Endothelial cell of umbilical vein (primary cell): ENCODE measurements around the gene CASK. TPM values are rescaled to one million over a fixed set of nuclear protein-coding genes. Genes with fewer than 3 reads are reported as not detected.

ENCODE experiments used
- BruUV-seq: library from RNA; stranded (reverse); fragments of 400-500 nt; replicated peaks from 2 replicates; lab custom pipeline; 2021; lab: Mats Ljungman, UMichigan
- CTCF ChIA-PET: fragments of 300-600, 350-600 bp; sonication (Branson Sonifier 250); formaldehyde crosslinking; loops from one replicate; lab custom pipeline; 2021; ENCODE audit warnings: antibody characterized with exemption, inconsistent platforms; lab: Charles Lee
- POLR2A ChIA-PET: fragments of 300-600, 350-600 bp; sonication (Branson Sonifier 250); formaldehyde crosslinking; loops from one replicate; lab custom pipeline; 2021; ENCODE audit warnings: antibody characterized with exemption, inconsistent platforms; lab: Charles Lee
- DNase-seq: peaks from one replicate; pipeline ENCODE4 v3.0.0-alpha.2; 2011; ENCODE audit warnings: low read depth, low spot score
- FAIRE-seq: peaks from 2 replicates; lab custom pipeline; 2011; peaks lifted over from hg19 to GRCh38; lab: Jason Lieb, UNC
- H2AFZ ChIP-seq: 2 replicates; pipeline ENCODE4 v1.6.0; 2012; ENCODE audit warnings: low read depth, low read length, control low read depth, inconsistent platforms
- H3K27ac ChIP-seq: 2 replicates; pipeline ENCODE4 v1.5.1; 2011; ENCODE audit warnings: low read depth, mild to moderate bottlenecking, control low read depth, low read length, moderate library complexity; ENCODE audit not compliant: insufficient read depth
- H3K27me3 ChIP-seq, 2 experiments: 2 replicates each; pipeline versions ENCODE4 v1.6.0 to v1.6.1; 2011; ENCODE audit warnings: low read length in 2 of 2, mixed read lengths in 1 of 2; ENCODE audit not compliant: control insufficient read depth in 2 of 2, insufficient read depth in 2 of 2
- H3K36me3 ChIP-seq, 2 experiments: 2 replicates in 1 of 2; 3 replicates in 1 of 2; pipeline ENCODE4 v1.5.1; 2011; ENCODE audit warnings: low read length in 2 of 2, mild to moderate bottlenecking in 1 of 2, moderate library complexity in 1 of 2; ENCODE audit not compliant: control insufficient read depth in 2 of 2, insufficient read depth in 2 of 2; ENCODE audit errors: extremely low read depth in 1 of 2
- H3K4me1 ChIP-seq: 3 replicates; pipeline ENCODE4 v1.5.1; 2011; ENCODE audit warnings: mild to moderate bottlenecking, low read length; ENCODE audit not compliant: control insufficient read depth, insufficient read depth; ENCODE audit errors: extremely low read depth
- H3K4me2 ChIP-seq: 2 replicates; pipeline ENCODE4 v1.6.1; 2011; ENCODE audit warnings: low read length, control low read depth, mixed read lengths; ENCODE audit not compliant: insufficient read depth
- H3K4me3 ChIP-seq, 3 experiments: fragments of 200-600 bp in 1 of 3; sonication (generic), shearing (Covaris generic) in 1 of 3; replicated peaks in 1 of 3; 2 replicates each; pipeline ENCODE4 v1.5.1; 2011 to 2016; ENCODE audit warnings: control low read depth in 3 of 3, low read length in 3 of 3, mild to moderate bottlenecking in 2 of 3, inconsistent platforms in 1 of 3, low read depth in 1 of 3, moderate library complexity in 1 of 3; ENCODE audit not compliant: insufficient read depth in 1 of 3
- H3K79me2 ChIP-seq: 2 replicates; pipeline ENCODE4 v1.6.0; 2012; ENCODE audit warnings: low read length, inconsistent platforms; ENCODE audit not compliant: control insufficient read depth, insufficient read depth
- H3K9ac ChIP-seq: replicated peaks from 2 replicates; pipeline ENCODE3; 2011; ENCODE audit warnings: low read length, control low read depth; ENCODE audit not compliant: insufficient read depth; ENCODE audit errors: extremely low read depth
- H3K9me1 ChIP-seq: replicated peaks from 3 replicates; pipeline ENCODE4 v1.6.0; 2011; ENCODE audit warnings: mild to moderate bottlenecking, low read length; ENCODE audit not compliant: control insufficient read depth, insufficient read depth; ENCODE audit errors: extremely low read depth
- H3K9me3 ChIP-seq: replicated peaks from 2 replicates; pipeline ENCODE4 v1.5.1; 2012; ENCODE audit warnings: low read length, inconsistent platforms; ENCODE audit not compliant: control insufficient read depth, insufficient read depth
- H4K20me1 ChIP-seq: replicated peaks from 2 replicates; pipeline ENCODE3; 2011; ENCODE audit warnings: mild to moderate bottlenecking, low read length; ENCODE audit not compliant: control insufficient read depth, insufficient read depth; ENCODE audit errors: extremely low read depth
- EZH2 ChIP-seq: IDR thresholded peaks from 2 replicates; pipeline ENCODE4 v1.6.1; 2012; ENCODE audit warnings: borderline replicate concordance, low read depth, mild to moderate bottlenecking, moderate library complexity, low read length, inconsistent platforms; ENCODE audit not compliant: severe bottlenecking
- FOS ChIP-seq: IDR thresholded peaks from 2 replicates; pipeline ENCODE4 v1.6.1; 2011; ENCODE audit warnings: mild to moderate bottlenecking, low read length, moderate library complexity, borderline replicate concordance; ENCODE audit not compliant: insufficient read depth
- GATA2 ChIP-seq: IDR thresholded peaks from 2 replicates; pipeline ENCODE4 v1.7.0; 2011; ENCODE audit warnings: low read depth, mild to moderate bottlenecking, moderate library complexity, mixed read lengths, low read length; ENCODE audit not compliant: insufficient read length, insufficient read depth
- JUN ChIP-seq: IDR thresholded peaks from 2 replicates; pipeline ENCODE4 v1.6.1; 2011; ENCODE audit warnings: borderline replicate concordance, low read depth; ENCODE audit not compliant: insufficient read length, insufficient read depth
- MYC ChIP-seq: IDR thresholded peaks from one replicate; pipeline ENCODE4 v1.6.1; 2011; ENCODE audit warnings: mild to moderate bottlenecking, low read depth, low read length
- POLR2A ChIP-seq: IDR thresholded peaks from 2 replicates; pipeline ENCODE4 v1.6.1; 2012; ENCODE audit warnings: low read depth, mild to moderate bottlenecking, control low read depth, low read length
- POLR2AphosphoS5 ChIP-seq: IDR thresholded peaks from 2 replicates; pipeline ENCODE4 v1.6.1; 2012; ENCODE audit warnings: low read depth, mild to moderate bottlenecking, control low read depth, low read length, moderate library complexity; ENCODE audit not compliant: insufficient read depth
- dilution Hi-C: fragments of 300-500 bp; cut with MboI; formaldehyde crosslinking; loops from one replicate; pipeline ENCODE4 v1.15.0; 2019; ENCODE audit warnings: low sequenced_read_pairs; ENCODE audit not compliant: extremely low pct_ligation_motif_present
- intact Hi-C: fragments of 100-400 bp; cut with micrococcal nuclease; formaldehyde crosslinking; loops from one replicate; pipeline ENCODE4 v1.10.0; 2022
- polyA plus RNA-seq, 4 experiments: library from polyadenylated mRNA; depleted of rRNA in 3 of 4; stranded (reverse) in 3 of 4; unstranded in 1 of 4; fragments of >200 nt; gene quantifications; 2 replicates each; pipeline versions ENCODE4 v1.2.1 to v1.2.3, GENCODE V29; 2011 to 2012; ENCODE audit warnings: missing spikeins in 1 of 4
- total RNA-seq: library from RNA; stranded (reverse); gene quantifications from 2 replicates; pipeline ENCODE4 v1.2.3, GENCODE V29; 2021
- TF ChIP-seq, protein P1 (sequence below): IDR thresholded peaks from 2 replicates; pipeline ENCODE4 v1.6.1; 2011; ENCODE audit not compliant: insufficient read depth, insufficient read length
- TF ChIP-seq, protein P2 (sequence below), 2 donors: IDR thresholded peaks; 1 replicate in 1 of 2; 2 replicates in 1 of 2; pipeline ENCODE4 v1.5.1; 2011; ENCODE audit warnings: low read length in 2 of 2, mild to moderate bottlenecking in 2 of 2, moderate library complexity in 2 of 2, control low read depth in 1 of 2, inconsistent platforms in 1 of 2, low read depth in 1 of 2; ENCODE audit not compliant: insufficient read depth in 1 of 2; ENCODE audit errors: extremely low read depth in 1 of 2

CASK gene
- total and polyA plus RNA-seq, 2 donors (not counting 3 experiments of a cell fraction or from before 2014, with no cell fraction given), result 6.4 to 30.4 TPM

DNA sequence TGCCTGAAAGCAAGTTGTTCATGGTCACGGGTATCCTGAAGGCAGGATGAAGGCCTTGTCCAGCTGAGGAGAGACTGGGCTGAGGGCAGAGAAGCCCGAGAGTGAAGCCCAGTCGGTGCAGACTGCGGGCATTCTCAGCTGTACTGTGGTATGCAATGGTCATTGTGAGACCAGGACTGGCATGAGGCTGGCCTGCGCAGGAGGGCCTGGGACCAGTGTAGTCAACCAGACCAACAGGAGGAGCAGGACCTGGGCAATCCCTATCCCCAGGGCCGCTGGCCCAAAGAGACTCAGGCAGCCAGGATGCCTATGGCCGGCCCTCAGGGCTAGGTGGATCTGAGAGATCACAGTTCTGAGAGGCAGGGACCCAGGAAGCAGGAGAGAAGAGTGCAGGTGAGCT is 394.6 kb downstream of the CASK start:
- Histone ChIP-seq H2AFZ (no peak overlapping the region), H3K4me2 (no peak overlapping the region), H3K36me3 (peaks cover 0 to 5% of the 10 kb centered on the region in 2 experiments), H3K4me1 (no peaks in the 10 kb centered on the region), H3K9me1 (no peaks in the 10 kb centered on the region), H4K20me1 (no peaks in the 10 kb centered on the region), H3K4me3 (no peak overlapping the region), H3K79me2 (no peaks in the 10 kb centered on the region), H3K27ac (no peak overlapping the region), H3K27me3 (no peaks in the 10 kb centered on the region), H3K9ac (no peak overlapping the region), H3K9me3 (no peaks in the 10 kb centered on the region)
- dilution Hi-C loops (no loop called here), intact Hi-C loops (no loop called here)
- no peak for FAIRE-seq
- CTCF ChIA-PET, result interaction anchor here (0.6 kb wide), 1 partner anchor 757 kb away, joined by 3 read pairs; no protein-coding TSS in a partner anchor
- no TSS peak for BruUV-seq
- POLR2A ChIA-PET, result no interaction called here
- no peak for DNase-seq
- TF ChIP-seq POLR2A (no peak), MYC (no peak), JUN (no peak), POLR2AphosphoS5 (no peak), GATA2 (no peak), EZH2 (no peak), FOS (no peak)
- TF ChIP-seq, protein P1, sequence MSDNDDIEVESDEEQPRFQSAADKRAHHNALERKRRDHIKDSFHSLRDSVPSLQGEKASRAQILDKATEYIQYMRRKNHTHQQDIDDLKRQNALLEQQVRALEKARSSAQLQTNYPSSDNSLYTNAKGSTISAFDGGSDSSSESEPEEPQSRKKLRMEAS, result no peak
- TF ChIP-seq, protein P2, sequence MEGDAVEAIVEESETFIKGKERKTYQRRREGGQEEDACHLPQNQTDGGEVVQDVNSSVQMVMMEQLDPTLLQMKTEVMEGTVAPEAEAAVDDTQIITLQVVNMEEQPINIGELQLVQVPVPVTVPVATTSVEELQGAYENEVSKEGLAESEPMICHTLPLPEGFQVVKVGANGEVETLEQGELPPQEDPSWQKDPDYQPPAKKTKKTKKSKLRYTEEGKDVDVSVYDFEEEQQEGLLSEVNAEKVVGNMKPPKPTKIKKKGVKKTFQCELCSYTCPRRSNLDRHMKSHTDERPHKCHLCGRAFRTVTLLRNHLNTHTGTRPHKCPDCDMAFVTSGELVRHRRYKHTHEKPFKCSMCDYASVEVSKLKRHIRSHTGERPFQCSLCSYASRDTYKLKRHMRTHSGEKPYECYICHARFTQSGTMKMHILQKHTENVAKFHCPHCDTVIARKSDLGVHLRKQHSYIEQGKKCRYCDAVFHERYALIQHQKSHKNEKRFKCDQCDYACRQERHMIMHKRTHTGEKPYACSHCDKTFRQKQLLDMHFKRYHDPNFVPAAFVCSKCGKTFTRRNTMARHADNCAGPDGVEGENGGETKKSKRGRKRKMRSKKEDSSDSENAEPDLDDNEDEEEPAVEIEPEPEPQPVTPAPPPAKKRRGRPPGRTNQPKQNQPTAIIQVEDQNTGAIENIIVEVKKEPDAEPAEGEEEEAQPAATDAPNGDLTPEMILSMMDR (IDR thresholded peaks at IDR 0.05; ENCODE audit: extremely low read depth in 1 of 2, insufficient read depth in 1 of 2, low read depth in 1 of 2, low read length in 2 of 2), result no peak
